HL-60 (cell line): Measurements from ENCODE around the gene CALHM5.

ENCODE experiments used
- DNase-seq, 2 experiments: peaks; one replicate each; pipeline ENCODE4 v3.0.0-alpha.2; 2010 to 2020; ENCODE audit warnings: low read depth in 1 of 2, low spot score in 1 of 2
- H3K27ac ChIP-seq: fragments of 250-450 bp; sonication (Bioruptor Pico); replicated peaks from 2 replicates; pipeline ENCODE4 v1.5.1; 2020; ENCODE audit warnings: mild to moderate bottlenecking, moderate library complexity
- H3K27me3 ChIP-seq: fragments of 250-450 bp; sonication (Bioruptor Pico); 2 replicates; pipeline ENCODE4 v1.5.1; 2021; ENCODE audit warnings: mild to moderate bottlenecking, moderate library complexity; ENCODE audit not compliant: insufficient read depth, poor library complexity, severe bottlenecking
- H3K4me3 ChIP-seq: replicated peaks from 2 replicates; pipeline ENCODE4 v1.5.1; 2011; ENCODE audit warnings: mild to moderate bottlenecking, control low read depth, low read length; ENCODE audit not compliant: insufficient read depth
- CTCF ChIP-seq: IDR thresholded peaks from one replicate; pipeline ENCODE4 v1.5.1; 2011; ENCODE audit warnings: low read length, control low read depth, inconsistent platforms; ENCODE audit not compliant: insufficient read depth
- GABPA ChIP-seq: IDR thresholded peaks from 2 replicates; pipeline ENCODE4 v1.6.1; 2012; ENCODE audit warnings: low read depth
- POLR2AphosphoS5 ChIP-seq: IDR thresholded peaks from 2 replicates; pipeline ENCODE4 v1.6.1; 2012; ENCODE audit warnings: low read depth
- REST ChIP-seq: IDR thresholded peaks from 2 replicates; pipeline ENCODE4 v1.6.1; 2012; ENCODE audit warnings: low read depth; ENCODE audit not compliant: insufficient replicate concordance
- SPI1 ChIP-seq: IDR thresholded peaks from 2 replicates; pipeline ENCODE4 v1.6.1; 2012; ENCODE audit warnings: low read depth, mild to moderate bottlenecking, borderline replicate concordance

The CALHM5 gene

DNA sequence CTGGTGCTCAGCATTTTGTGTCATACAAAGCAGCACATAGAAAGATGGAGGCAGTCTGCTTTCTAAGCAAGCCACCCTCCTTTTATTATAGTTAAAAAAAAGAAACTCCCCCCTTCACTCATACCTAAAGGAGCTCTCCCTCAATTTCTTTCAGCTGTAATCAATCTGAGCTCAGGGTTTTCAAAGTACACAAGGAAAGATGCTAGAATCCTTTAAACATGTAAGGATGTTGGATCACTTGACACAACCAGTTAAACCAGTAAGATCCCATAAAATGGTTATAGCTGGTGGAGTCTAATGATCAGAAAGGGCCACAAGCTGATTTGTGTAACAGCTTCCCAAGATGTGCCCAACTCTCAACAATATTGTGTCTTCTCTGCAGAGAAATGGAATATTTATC lies 42.0 kb downstream of the CALHM5 start, which contains the start of gene CALHM4:
TSS of gene CALHM4 (plus strand) at position 301 of the 400 bp plus-strand sequence. CDS start at position 344, 43 bp downstream.
- DNase-seq: no peak
- Histone ChIP-seq H3K27me3 (no peaks in the 10 kb centered on the region), H3K4me3 (no peak within 1 kb of the TSS), H3K27ac (no peak within 1 kb of the TSS)
- no peak for TF ChIP-seq POLR2AphosphoS5
- no peak for TF ChIP-seq REST
- no peak for TF ChIP-seq CTCF
- no peak for TF ChIP-seq GABPA
- no peak for TF ChIP-seq SPI1

- Histone ChIP-seq H3K27ac (no peak overlapping the region), H3K27me3 (no peaks in the 10 kb centered on the region), H3K4me3 (no peak overlapping the region)
- TF ChIP-seq GABPA: no peak
- TF ChIP-seq REST: no peak
- no peak for TF ChIP-seq CTCF
- no peak for TF ChIP-seq SPI1
- TF ChIP-seq POLR2AphosphoS5: no peak
- no peak for DNase-seq
These were observed 44.6 kb downstream of the CALHM5 start for GRCh38 chr6:116556065-116556464.

- H3K27ac ChIP-seq: no peak overlapping the region
- no peak for DNase-seq
- H3K27me3 ChIP-seq: no peaks in the 10 kb centered on the region
- TF ChIP-seq POLR2AphosphoS5 (no peak), GABPA (no peak), CTCF (no peak), REST (no peak), SPI1 (no peak)
- no peak overlapping the region for H3K4me3 ChIP-seq
These were observed 45.5 kb downstream of the CALHM5 start for GRCh38 chr6:116556814-116557415.
